ENCODE measurements around the gene C1orf198.
"Not testable (repeated sequence)": the region's sequence is repeated elsewhere in the genome, so short reads cannot be mapped to it uniquely, and the experiment has no call there.

C1orf198 gene

DNA sequence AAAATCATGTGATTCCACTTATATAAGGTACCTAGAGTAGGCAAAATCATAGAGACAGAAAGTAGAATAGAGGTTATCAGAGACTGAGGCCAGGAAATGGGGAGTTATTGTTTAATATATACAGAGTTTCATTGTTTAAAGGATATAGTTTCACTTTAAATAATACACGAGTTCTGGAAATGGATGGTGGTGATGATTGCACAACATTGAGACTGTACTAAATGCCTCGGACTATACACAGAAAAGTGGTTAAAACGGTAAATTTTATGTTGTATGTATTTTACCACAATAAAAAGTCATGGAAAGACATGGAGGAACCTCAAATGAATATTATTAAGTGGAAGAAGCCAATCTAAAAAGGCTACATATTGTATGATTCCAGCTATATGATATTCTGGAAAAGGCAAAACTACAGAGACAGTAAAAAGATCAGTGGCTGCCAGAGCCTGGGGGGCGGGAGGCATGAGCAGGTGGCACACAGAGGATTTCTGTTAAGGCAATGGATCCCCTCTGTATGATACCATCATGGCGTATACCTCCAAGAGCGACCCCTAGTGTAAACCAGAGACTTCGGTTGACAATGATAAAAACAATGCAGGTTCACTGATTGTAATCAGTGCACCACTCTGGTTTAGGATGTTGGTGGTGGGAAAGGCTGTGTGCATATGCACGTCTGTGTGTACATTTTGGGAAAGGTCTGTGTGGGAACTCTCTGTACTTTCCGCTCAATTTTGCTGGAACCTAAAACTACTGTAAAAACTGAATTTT lies 7.5 kb downstream of the C1orf198 start:
- no peak for DNase-seq (ENCODE audit: low read depth in 2 of 2)

GRCh38 chr1:230858918-230859729 lies 9.2 kb downstream of the C1orf198 start:
- DNase-seq (ENCODE audit: low read depth in 2 of 2): no peak

- no peak for DNase-seq (ENCODE audit: low read depth in 2 of 2)
Observed at GRCh38 chr1:230858236-230858820, 10.0 kb downstream of the C1orf198 start.

DNA sequence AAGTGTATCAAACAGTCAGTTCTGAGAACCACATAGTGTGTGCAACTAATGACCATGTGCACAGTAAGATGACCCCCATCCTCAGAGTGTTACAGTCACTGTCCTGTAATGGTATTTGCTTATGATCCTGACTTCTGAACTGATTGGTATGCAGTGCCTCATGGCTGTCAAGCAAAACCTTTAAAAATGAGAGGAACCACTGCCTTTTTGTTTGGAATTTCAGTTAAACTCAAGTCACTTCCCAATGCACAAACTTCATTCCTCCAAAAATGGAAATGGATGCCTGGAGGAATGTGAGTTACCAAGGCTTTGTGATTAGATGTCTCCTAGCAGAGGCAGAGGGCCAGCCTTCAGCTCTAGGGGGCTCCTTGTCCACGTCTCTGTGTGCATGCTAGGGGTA lies 10.5 kb downstream of the C1orf198 start:
- no peak for DNase-seq (ENCODE audit: low read depth in 2 of 2)

- DNase-seq (ENCODE audit: low read depth in 2 of 2): no peak
Observed at GRCh38 chr1:230857077-230857476, 11.2 kb downstream of the C1orf198 start.

GRCh38 chr1:230855886-230856285 lies 12.4 kb downstream of the C1orf198 start:
- no peak for DNase-seq (ENCODE audit: low read depth in 2 of 2)

GRCh38 chr1:230854423-230854822 lies 13.9 kb downstream of the C1orf198 start:
- DNase-seq (ENCODE audit: low read depth in 2 of 2): no peak

DNA sequence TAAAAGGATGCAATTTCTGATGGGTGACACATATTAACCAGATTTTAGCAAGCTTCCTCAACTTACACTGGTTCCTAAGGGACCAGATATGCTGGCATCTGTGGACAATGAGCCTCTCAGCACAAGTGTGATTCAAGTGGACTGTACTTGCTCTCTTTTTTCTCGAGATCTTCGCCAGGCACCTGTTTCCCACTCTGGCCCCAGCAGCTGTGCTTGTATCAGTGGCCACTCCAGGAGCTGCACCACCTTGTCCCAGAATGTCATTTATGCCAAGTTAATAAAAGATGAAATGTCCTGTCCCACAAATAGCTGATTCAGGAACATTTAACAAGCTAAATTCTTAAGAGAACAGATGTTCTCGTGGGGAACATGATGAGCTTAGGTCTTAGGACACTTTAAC lies 14.6 kb downstream of the C1orf198 start:
- DNase-seq (ENCODE audit: low read depth in 2 of 2): no peak

DNA sequence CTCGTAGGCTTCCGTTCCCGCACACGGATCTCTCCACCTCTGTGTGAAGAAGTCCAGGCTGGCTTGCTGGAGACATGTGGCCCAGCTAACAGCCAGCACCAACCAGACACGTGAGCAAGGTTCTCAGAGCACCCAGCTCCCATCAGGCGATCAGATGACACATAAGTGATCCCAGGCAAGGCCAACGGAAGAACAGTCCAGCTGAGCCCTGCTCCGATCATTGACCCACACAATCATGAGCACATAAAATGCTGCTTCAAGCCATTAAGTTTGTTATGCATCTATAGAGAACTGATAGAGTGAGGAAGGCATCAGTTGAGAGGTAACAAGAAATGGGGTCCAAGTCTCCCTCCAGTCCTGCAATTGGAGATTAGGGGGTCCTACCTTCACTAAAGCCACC lies 15.4 kb downstream of the C1orf198 start:
- no peak for DNase-seq (ENCODE audit: low read depth in 2 of 2)

DNA sequence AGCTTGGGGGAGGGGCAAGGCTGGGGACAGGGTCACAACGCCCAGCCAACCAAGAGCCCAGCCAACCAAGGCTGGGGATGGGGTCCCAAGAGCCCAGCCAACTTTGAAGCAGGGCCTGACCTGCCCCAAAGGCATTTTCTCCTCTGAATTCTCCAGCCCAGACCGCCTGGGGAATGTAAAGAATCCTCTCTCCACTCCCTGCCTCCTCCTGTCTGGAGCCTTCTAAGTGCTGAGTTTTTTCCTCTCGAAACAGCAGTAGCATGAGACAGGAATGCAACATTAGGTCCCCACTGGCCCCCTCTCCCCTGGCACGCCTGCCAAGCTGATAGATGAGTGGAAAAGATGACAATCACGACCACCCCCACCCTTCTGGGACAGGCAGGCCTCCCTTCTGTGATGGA lies 17.0 kb downstream of the C1orf198 start:
- no peak for DNase-seq (ENCODE audit: low read depth in 2 of 2)

- no peak for DNase-seq (ENCODE audit: low read depth in 2 of 2)
Observed at GRCh38 chr1:230850547-230850946, 17.8 kb downstream of the C1orf198 start.

DNA sequence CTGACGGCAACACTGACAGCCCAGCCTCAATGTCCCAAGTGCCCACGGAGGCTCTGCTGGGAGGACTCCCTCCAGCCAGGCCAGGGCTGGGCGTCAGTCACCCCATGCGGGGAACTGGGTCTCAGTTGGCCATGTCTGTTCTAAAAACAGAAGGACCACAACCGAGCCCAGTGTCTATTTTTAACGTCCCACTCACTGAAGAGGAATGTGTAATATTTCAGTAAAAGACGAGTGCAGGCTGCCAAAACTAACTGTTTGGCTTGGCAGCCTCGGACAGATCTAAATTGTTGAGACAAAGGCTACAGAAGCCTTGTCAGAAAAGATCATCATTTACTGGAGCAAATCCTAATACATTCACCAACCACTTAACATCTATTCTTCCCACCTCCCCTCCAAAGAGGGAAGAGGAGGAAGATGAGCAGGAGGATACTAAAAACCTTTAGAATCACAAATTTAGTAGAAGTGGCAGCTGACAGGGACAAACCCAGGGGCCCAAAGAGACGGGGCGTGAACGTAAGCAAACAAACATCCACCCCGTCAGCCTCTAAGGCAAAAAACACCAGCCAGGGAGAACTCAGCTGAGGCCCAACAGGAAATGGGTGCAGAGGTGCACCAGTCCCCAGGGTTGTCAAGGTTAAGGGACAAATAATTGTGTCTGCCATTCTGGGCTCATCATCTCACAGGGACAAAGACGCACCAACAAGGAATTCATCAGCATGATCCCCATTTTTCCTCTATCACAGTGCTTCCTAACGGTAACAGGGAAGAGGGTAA lies 18.7 kb downstream of the C1orf198 start:
- no peak for DNase-seq (ENCODE audit: low read depth in 2 of 2)

- DNase-seq (ENCODE audit: low read depth in 2 of 2): no peak
Observed at GRCh38 chr1:230848235-230848634, 20.1 kb downstream of the C1orf198 start.

DNA sequence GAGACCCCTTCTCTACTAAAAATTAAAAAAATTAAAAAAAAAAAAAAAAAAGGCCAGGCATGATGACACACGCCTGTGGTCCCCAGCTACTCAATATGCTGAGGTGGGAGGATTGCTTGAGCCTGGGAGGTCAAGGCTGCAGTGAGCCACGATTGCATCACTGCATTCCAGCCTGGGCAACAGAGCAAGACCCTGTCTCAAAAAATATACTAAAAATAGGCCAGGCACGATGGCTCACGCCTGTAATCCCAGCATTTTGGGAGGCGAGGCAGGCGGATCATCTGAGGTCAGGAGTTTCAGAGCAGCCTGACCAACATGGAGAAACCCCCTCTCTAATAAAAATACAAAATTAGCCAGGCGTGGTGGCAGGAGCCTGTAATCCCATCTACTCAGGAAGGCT lies 23.1 kb downstream of the C1orf198 start:
- not testable (repeated sequence) for DNase-seq (ENCODE audit: low read depth in 2 of 2)

DNA sequence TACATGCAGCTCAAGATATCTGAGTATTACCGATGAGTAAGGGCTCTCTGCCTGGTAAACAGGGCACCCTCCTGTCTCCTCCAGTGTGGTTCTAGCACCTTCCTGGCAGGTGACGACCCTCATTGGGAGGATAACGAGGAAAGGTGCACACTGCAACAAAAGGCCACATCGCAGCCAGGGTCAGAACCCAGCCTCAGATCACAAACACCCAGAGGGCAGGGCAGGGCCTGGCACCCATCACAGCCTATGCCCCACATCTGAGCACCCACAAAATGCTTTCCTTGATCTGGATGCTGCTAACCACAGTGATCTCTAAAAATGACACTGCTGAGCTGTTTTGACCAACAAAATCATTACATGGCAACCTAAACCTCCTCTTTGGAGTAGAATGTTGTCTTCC lies 23.8 kb downstream of the C1orf198 start:
- no peak for DNase-seq (ENCODE audit: low read depth in 2 of 2)

DNA sequence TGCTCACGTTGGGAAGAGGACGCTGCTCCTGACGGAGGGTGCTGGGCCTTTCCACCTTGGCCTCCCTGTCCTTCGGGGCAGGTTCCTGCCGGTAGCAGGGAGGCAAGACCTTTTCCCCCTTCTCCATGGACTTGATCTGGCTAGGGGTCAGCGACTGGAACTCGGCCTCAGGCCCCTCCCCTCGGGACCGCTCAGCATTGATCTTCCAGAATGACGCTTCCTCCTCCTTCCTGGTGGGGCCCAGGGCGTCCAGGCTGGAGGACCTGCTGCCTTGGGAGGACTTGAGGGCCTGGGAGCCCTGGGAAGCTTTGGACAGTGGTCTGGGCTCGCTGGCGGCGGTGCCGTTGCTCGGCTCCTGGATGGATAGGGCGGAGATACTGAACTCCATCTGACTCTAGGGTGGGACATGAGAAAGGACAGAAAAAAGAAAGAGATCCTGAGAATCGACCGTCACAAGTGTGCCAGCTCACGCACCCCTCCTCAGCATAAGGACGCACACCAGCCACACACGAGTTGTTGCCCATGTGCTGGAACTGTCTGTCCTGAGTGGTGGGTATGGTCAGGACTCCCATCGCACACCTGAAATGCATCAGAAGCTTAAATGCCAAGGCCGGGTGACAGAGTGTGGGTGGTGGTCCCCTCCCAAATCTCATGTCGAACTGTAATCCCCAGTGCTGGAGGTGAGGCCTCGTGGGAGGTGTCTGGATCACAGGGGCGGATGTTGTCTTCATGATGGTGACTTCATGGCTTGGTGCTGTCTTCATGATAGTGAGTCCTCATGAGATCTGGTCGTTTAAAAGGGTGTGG lies 24.6 kb downstream of the C1orf198 start:
- no peak for DNase-seq (ENCODE audit: low read depth in 2 of 2)

DNA sequence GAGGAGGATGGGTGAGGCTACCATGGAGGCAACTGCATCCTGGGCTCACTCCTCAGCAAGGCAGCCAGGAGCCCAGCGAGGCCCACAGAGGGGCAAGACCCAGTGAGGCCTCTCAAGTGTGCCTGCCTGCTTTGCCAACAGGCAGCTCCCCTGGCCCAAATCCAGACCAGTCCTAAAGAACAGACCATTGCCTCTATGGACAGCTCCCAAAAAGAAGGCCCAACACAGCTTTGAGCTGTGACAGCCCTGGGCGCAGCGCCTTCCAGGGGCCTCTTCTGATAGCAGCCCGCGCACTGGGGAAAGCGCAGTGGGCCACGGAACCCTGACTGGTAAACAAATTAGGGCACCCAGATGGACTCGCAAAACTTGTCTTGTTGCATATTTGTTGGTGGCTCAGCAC lies 25.5 kb downstream of the C1orf198 start:
- DNase-seq (ENCODE audit: low read depth in 2 of 2): no peak

DNA sequence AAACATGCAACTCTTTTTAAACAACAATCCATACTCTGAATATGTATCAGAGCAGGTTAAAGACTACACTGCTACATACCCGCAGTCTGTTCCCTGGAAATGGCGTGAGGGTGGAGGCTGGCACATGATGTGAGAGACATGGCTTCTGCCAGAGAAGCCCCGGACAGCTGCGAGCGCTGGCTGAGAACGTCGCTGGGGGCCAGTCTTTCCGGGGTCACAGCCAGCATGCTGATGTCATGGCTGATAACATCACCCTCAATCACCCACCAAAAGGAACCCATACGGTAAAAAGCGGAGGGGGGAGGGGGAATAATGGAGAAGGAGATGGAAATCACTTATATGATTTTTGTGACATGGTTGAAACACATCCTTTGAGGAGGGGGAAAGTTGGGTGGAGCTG lies 29.1 kb downstream of the C1orf198 start:
- no peak for DNase-seq (ENCODE audit: low read depth in 2 of 2)

GRCh38 chr1:230836793-230837192 lies 31.5 kb downstream of the C1orf198 start:
- no peak for DNase-seq (ENCODE audit: low read depth in 2 of 2)

- no peak for DNase-seq (ENCODE audit: low read depth in 2 of 2)
Observed at GRCh38 chr1:230836347-230836746, 32.0 kb downstream of the C1orf198 start.

- DNase-seq (ENCODE audit: low read depth in 2 of 2): no peak
Observed at GRCh38 chr1:230834292-230834691, 34.0 kb downstream of the C1orf198 start.

All from stimulated activated CD8-positive, alpha-beta memory T cell treated with anti-CD3 and anti-CD28 coated beads, Interleukin-15, amount 100 ng/mL, for 48 hours (primary cell).